Measurements from ENCODE around the gene WFIKKN1.

DNA sequence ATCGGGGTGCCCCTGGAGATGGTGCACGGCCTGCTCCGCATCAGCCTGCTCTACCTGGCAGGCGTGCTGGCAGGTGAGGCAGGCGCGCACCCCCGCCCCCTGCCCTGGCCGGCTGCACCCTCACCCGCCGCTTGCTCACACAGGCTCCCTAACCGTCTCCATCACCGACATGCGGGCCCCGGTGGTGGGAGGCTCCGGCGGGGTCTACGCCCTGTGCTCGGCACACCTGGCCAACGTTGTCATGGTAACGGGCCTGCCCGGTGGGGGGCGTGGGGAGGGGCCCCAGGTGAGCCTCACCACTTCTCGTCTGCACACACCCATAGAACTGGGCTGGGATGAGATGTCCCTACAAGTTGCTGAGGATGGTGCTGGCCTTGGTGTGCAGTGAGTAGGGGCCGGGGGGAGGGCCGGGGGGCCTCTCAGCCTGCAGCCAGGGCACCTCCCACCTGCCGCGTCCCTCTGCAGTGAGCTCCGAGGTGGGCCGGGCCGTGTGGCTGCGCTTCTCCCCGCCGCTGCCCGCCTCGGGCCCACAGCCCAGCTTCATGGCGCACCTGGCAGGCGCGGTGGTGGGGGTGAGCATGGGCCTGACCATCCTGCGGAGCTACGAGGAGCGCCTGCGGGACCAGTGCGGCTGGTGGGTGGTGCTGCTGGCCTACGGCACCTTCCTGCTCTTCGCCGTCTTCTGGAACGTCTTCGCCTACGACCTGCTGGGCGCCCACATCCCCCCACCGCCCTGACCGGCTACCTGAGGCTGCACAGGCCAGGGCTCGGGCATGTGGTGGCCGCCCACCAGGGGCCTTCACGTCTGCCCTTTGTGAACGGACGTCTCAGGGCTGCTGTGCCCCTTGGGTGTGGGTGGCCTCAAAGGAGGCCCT, 46.8 kb downstream of the WFIKKN1 start:
- TF ChIP-seq ZFP36 (IDR thresholded peaks at IDR 0.05; ENCODE audit: borderline replicate concordance, low read depth, low read length, partially characterized antibody) (no peak), ZNF274 (CRISPR knock-in tag; IDR thresholded peaks at IDR 0.05) (no peak), ATF1 (CRISPR knock-in tag; IDR thresholded peaks at IDR 0.05) (no peak), THAP9 (CRISPR knock-in tag; IDR thresholded peaks at IDR 0.05; ENCODE audit: borderline replicate concordance) (no peak), POLR2A (IDR thresholded peaks at IDR 0.05; ENCODE audit: insufficient read depth in 1 of 2, low read depth in 2 of 2, low read length in 2 of 2) (no peak), CTCF (CRISPR knock-in tag; IDR thresholded peaks at IDR 0.05) (no peak)
- TF ChIP-seq, protein P1, sequence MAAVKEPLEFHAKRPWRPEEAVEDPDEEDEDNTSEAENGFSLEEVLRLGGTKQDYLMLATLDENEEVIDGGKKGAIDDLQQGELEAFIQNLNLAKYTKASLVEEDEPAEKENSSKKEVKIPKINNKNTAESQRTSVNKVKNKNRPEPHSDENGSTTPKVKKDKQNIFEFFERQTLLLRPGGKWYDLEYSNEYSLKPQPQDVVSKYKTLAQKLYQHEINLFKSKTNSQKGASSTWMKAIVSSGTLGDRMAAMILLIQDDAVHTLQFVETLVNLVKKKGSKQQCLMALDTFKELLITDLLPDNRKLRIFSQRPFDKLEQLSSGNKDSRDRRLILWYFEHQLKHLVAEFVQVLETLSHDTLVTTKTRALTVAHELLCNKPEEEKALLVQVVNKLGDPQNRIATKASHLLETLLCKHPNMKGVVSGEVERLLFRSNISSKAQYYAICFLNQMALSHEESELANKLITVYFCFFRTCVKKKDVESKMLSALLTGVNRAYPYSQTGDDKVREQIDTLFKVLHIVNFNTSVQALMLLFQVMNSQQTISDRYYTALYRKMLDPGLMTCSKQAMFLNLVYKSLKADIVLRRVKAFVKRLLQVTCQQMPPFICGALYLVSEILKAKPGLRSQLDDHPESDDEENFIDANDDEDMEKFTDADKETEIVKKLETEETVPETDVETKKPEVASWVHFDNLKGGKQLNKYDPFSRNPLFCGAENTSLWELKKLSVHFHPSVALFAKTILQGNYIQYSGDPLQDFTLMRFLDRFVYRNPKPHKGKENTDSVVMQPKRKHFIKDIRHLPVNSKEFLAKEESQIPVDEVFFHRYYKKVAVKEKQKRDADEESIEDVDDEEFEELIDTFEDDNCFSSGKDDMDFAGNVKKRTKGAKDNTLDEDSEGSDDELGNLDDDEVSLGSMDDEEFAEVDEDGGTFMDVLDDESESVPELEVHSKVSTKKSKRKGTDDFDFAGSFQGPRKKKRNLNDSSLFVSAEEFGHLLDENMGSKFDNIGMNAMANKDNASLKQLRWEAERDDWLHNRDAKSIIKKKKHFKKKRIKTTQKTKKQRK (IDR thresholded peaks at IDR 0.05; ENCODE audit: low read length): no peak
- TF ChIP-seq, protein P2, sequence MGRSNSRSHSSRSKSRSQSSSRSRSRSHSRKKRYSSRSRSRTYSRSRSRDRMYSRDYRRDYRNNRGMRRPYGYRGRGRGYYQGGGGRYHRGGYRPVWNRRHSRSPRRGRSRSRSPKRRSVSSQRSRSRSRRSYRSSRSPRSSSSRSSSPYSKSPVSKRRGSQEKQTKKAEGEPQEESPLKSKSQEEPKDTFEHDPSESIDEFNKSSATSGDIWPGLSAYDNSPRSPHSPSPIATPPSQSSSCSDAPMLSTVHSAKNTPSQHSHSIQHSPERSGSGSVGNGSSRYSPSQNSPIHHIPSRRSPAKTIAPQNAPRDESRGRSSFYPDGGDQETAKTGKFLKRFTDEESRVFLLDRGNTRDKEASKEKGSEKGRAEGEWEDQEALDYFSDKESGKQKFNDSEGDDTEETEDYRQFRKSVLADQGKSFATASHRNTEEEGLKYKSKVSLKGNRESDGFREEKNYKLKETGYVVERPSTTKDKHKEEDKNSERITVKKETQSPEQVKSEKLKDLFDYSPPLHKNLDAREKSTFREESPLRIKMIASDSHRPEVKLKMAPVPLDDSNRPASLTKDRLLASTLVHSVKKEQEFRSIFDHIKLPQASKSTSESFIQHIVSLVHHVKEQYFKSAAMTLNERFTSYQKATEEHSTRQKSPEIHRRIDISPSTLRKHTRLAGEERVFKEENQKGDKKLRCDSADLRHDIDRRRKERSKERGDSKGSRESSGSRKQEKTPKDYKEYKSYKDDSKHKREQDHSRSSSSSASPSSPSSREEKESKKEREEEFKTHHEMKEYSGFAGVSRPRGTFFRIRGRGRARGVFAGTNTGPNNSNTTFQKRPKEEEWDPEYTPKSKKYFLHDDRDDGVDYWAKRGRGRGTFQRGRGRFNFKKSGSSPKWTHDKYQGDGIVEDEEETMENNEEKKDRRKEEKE (IDR thresholded peaks at IDR 0.05): no peak
